Keratinocyte (primary cell): ENCODE data around the gene RPS19BP1. TPM values are rescaled to one million over a fixed set of nuclear protein-coding genes. Genes with fewer than 3 reads are reported as not detected.

Source experiments
- DNase-seq: peaks from one replicate; pipeline ENCODE4 v3.0.0-alpha.2; 2011; ENCODE audit warnings: low read depth, missing footprints, low spot score
- FAIRE-seq: peaks from 2 replicates; lab custom pipeline; 2011; peaks lifted over from hg19 to GRCh38; lab: Jason Lieb, UNC
- H2AFZ ChIP-seq: 2 replicates; pipeline ENCODE4 v1.6.0; 2012; ENCODE audit warnings: low read length, control low read depth, inconsistent platforms; ENCODE audit not compliant: control insufficient read depth
- H3K27ac ChIP-seq: 2 replicates; pipeline ENCODE4 v1.5.1; 2011; ENCODE audit warnings: low read length; ENCODE audit not compliant: control insufficient read depth, insufficient read depth
- H3K27me3 ChIP-seq: 3 replicates; pipeline ENCODE4 v1.6.0; 2011; ENCODE audit warnings: low read length; ENCODE audit not compliant: control insufficient read depth, insufficient read depth; ENCODE audit errors: extremely low read depth
- H3K36me3 ChIP-seq, 2 experiments: 2 replicates in 1 of 2; 3 replicates in 1 of 2; pipeline ENCODE4 v1.5.1; 2011; ENCODE audit warnings: low read length in 2 of 2, mild to moderate bottlenecking in 1 of 2; ENCODE audit not compliant: control insufficient read depth in 2 of 2, insufficient read depth in 2 of 2; ENCODE audit errors: extremely low read depth in 1 of 2
- H3K4me1 ChIP-seq: 3 replicates; pipeline ENCODE4 v1.5.1; 2011; ENCODE audit warnings: low read length; ENCODE audit not compliant: control insufficient read depth, insufficient read depth; ENCODE audit errors: extremely low read depth
- H3K4me2 ChIP-seq: 3 replicates; pipeline ENCODE4 v1.6.0; 2011; ENCODE audit warnings: low read depth, low read length; ENCODE audit not compliant: control insufficient read depth, insufficient read depth; ENCODE audit errors: extremely low read depth
- H3K4me3 ChIP-seq, 3 experiments: fragments of 200-600 bp in 1 of 3; sonication (generic) in 1 of 3; 2 replicates in 2 of 3; 3 replicates in 1 of 3; pipeline ENCODE4 v1.5.1; 2011 to 2016; ENCODE audit warnings: low read length in 3 of 3, mild to moderate bottlenecking in 3 of 3, control low read depth in 2 of 3, inconsistent platforms in 1 of 3, low read depth in 1 of 3, mixed read lengths in 1 of 3, mixed run types in 1 of 3, moderate library complexity in 1 of 3; ENCODE audit not compliant: control insufficient read depth in 2 of 3, insufficient read depth in 2 of 3; ENCODE audit errors: extremely low read depth in 1 of 3
- H3K79me2 ChIP-seq: 2 replicates; pipeline ENCODE4 v1.6.0; 2012; ENCODE audit warnings: low read length; ENCODE audit not compliant: control insufficient read depth, insufficient read depth
- H3K9ac ChIP-seq: 3 replicates; pipeline ENCODE4 v1.6.0; 2011; ENCODE audit warnings: low read length; ENCODE audit not compliant: control insufficient read depth, insufficient read depth; ENCODE audit errors: extremely low read depth
- H3K9me1 ChIP-seq: 3 replicates; pipeline ENCODE4 v1.6.0; 2011; ENCODE audit warnings: low read length; ENCODE audit not compliant: control insufficient read depth, insufficient read depth; ENCODE audit errors: extremely low read depth
- H3K9me3 ChIP-seq: 2 replicates; pipeline ENCODE4 v1.5.1; 2012; ENCODE audit warnings: low read depth, low read length; ENCODE audit not compliant: control insufficient read depth
- H4K20me1 ChIP-seq: 3 replicates; pipeline ENCODE4 v1.6.0; 2011; ENCODE audit warnings: low read length; ENCODE audit not compliant: control insufficient read depth, insufficient read depth; ENCODE audit errors: extremely low read depth
- EZH2 ChIP-seq: IDR thresholded peaks from one replicate; pipeline ENCODE4 v1.6.1; 2012; ENCODE audit warnings: inconsistent platforms, mild to moderate bottlenecking, low read length, moderate library complexity
- dilution Hi-C: fragments of 300-500 bp; cut with MboI; formaldehyde crosslinking; loops from one replicate; pipeline ENCODE4 v1.7.0; 2020; ENCODE audit warnings: low sequenced_read_pairs; ENCODE audit not compliant: extremely low pct_ligation_motif_present
- polyA plus RNA-seq, 5 experiments: library from polyadenylated mRNA; depleted of rRNA in 3 of 5; stranded (reverse) in 3 of 5; stranded (forward) in 1 of 5; unstranded in 1 of 5; fragments of >200 nt; gene quantifications; 1 replicate in 1 of 5; 2 replicates in 3 of 5; 3 replicates in 1 of 5; pipeline versions ENCODE4 v1.2.1 to v1.2.3, GENCODE V29; 2011 to 2012; ENCODE audit warnings: missing spikeins in 2 of 5, low read depth in 1 of 5, low replicate concordance in 1 of 5
- TF ChIP-seq, protein P1 (sequence below), 3 experiments: IDR thresholded peaks in 1 of 3; conservative IDR thresholded peaks in 1 of 3; optimal IDR thresholded peaks in 1 of 3; 2 replicates in 2 of 3; 3 replicates in 1 of 3; pipeline versions ENCODE3 to v1.5.1; 2011; ENCODE audit warnings: low read length in 3 of 3, mild to moderate bottlenecking in 3 of 3, moderate library complexity in 2 of 3, control low read depth in 1 of 3, inconsistent platforms in 1 of 3; ENCODE audit not compliant: insufficient read depth in 2 of 3; ENCODE audit errors: extremely low read depth in 1 of 3

RPS19BP1 gene
- polyA plus RNA-seq, 1 donor (not counting 4 experiments of a cell fraction or from before 2014, with no cell fraction given) = 67.3 TPM

DNA sequence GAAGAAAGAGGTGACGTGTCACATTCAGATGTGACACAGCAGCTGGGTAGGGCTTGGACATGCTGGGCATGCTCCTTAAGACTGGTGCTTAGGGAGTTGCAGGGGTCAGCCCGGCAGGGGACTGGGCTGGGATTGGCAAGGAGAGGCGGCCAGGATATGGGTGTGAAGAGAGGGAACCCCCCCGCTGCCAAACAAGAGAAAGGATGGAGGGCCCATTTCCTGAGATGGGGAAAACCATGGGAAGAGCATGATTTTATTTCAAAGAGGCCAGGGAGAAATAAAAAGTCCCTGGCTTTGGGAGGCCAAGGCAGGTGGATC lies 6.9 kb downstream of the RPS19BP1 start:
- Histone ChIP-seq H3K9me1 (peaks cover 4% of the 10 kb centered on the region), H3K79me2 (peaks cover 41% of the 10 kb centered on the region), H3K9me3 (no peaks in the 10 kb centered on the region), H4K20me1 (peaks cover 67% of the 10 kb centered on the region), H3K36me3 (peaks cover 17 to 60% of the 10 kb centered on the region in 2 experiments), H2AFZ (no peak overlapping the region), H3K4me1 (peaks cover 38% of the 10 kb centered on the region), H3K9ac (no peak overlapping the region), H3K27ac (no peak overlapping the region), H3K4me3 (no peak overlapping the region), H3K4me2 (no peak overlapping the region), H3K27me3 (no peaks in the 10 kb centered on the region)
- TF ChIP-seq, protein P1, sequence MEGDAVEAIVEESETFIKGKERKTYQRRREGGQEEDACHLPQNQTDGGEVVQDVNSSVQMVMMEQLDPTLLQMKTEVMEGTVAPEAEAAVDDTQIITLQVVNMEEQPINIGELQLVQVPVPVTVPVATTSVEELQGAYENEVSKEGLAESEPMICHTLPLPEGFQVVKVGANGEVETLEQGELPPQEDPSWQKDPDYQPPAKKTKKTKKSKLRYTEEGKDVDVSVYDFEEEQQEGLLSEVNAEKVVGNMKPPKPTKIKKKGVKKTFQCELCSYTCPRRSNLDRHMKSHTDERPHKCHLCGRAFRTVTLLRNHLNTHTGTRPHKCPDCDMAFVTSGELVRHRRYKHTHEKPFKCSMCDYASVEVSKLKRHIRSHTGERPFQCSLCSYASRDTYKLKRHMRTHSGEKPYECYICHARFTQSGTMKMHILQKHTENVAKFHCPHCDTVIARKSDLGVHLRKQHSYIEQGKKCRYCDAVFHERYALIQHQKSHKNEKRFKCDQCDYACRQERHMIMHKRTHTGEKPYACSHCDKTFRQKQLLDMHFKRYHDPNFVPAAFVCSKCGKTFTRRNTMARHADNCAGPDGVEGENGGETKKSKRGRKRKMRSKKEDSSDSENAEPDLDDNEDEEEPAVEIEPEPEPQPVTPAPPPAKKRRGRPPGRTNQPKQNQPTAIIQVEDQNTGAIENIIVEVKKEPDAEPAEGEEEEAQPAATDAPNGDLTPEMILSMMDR (optimal IDR thresholded peaks at IDR 0.05 in 1 of 3, IDR thresholded peaks at IDR 0.05 in 1 of 3, conservative IDR thresholded peaks at IDR 0.05 in 1 of 3; ENCODE audit: extremely low read depth in 1 of 3, insufficient read depth in 2 of 3, low read length in 3 of 3) = no peak
- TF ChIP-seq EZH2 = no peak
- FAIRE-seq (no peak), DNase-seq (no peak)
- dilution Hi-C loops = no loop called here

DNA sequence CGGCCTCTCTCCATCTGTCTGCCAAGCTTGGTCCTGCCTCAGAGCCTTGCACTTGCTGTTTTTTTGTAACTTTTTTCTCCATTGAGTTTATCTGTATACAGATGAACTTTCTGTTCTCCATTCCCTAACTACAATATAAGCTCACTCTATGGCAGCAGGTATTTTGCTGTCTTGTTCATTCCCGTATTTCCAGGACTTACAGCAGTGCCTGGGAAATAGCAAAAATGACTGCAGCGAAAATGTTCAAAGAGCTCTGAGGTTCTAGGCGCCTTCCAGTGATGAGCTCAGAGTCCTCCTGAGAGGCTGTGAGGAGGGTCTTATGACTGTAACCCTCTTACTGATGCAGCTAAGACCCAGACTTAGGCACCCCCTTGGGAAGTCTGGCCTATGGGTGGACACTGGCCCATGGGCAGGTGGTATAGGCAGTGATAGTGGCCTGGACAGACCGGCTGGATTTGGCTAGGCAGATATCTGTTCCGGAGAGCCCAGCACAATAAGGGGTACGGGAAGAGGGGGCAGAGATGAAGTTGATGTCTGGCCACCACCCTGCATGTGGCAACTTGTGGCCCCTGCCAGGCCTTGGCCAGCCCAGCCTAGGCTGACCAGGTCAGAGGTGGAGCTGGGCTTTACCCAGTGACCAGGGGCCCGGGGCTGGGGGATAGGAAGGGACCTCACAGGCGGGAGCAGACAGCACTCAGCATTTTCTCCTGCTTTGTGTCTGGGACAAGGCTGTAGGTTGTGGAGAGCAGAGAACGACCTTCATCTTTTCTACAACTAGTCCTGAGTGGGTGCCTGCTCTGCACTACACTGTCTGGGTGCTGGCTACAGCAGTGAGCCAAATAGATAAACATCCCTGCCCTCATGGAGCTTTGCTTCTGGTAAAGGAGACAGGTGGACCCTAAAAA lies 7.5 kb downstream of the RPS19BP1 start:
- Histone ChIP-seq H3K9me1 (peaks cover 4% of the 10 kb centered on the region), H3K9me3 (no peaks in the 10 kb centered on the region), H3K9ac (no peak overlapping the region), H2AFZ (no peak overlapping the region), H4K20me1 (peaks cover 67% of the 10 kb centered on the region), H3K4me1 (peaks cover 35% of the 10 kb centered on the region), H3K4me2 (no peak overlapping the region), H3K27ac (no peak overlapping the region), H3K79me2 (peaks cover 39% of the 10 kb centered on the region), H3K4me3 (no peak overlapping the region), H3K36me3 (peaks cover 14 to 57% of the 10 kb centered on the region in 2 experiments), H3K27me3 (no peaks in the 10 kb centered on the region)
- FAIRE-seq (no peak), DNase-seq (no peak)
- TF ChIP-seq, protein P1 (optimal IDR thresholded peaks at IDR 0.05 in 1 of 3, IDR thresholded peaks at IDR 0.05 in 1 of 3, conservative IDR thresholded peaks at IDR 0.05 in 1 of 3; ENCODE audit: extremely low read depth in 1 of 3, insufficient read depth in 2 of 3, low read length in 3 of 3) = no peak
- no peak for TF ChIP-seq EZH2
- dilution Hi-C loops = no loop called here
